Gastroesophageal sphincter (tissue), 4 donors: ENCODE results near the gene CELSR2. TPM values are rescaled to one million over a fixed set of nuclear protein-coding genes. Genes with fewer than 3 reads are reported as not detected.

Experiments used
- ATAC-seq: fragments of 150-250 bp; one replicate; pipeline ENCODE4 v1.9.1; 2016; ENCODE audit warnings: mild to moderate bottlenecking, moderate library complexity
- H3K27ac ChIP-seq, 4 donors: fragments of 200-600 bp; sonication (generic) in 3 of 4; 1 replicate in 3 of 4; 2 replicates in 1 of 4; pipeline ENCODE4 v1.5.1; 2016 to 2019
- H3K27me3 ChIP-seq: fragments of 200-600 bp; sonication (generic); one replicate; pipeline ENCODE4 v1.5.1; 2019
- H3K36me3 ChIP-seq, 2 donors: fragments of 200-600 bp; sonication (generic); one replicate each; pipeline ENCODE4 v1.5.1; 2019; ENCODE audit warnings: control low read depth in 1 of 2
- H3K4me1 ChIP-seq, 3 donors: fragments of 200-600 bp; sonication (generic); 1 replicate in 2 of 3; 2 replicates in 1 of 3; pipeline ENCODE4 v1.5.1; 2016 to 2019; ENCODE audit warnings: control low read depth in 2 of 3
- H3K4me3 ChIP-seq, 2 donors: fragments of 200-600 bp; sonication (generic); one replicate each; pipeline ENCODE4 v1.5.1; 2019; ENCODE audit warnings: mild to moderate bottlenecking in 1 of 2, moderate library complexity in 1 of 2
- H3K9me3 ChIP-seq, 3 donors: fragments of 200-600 bp; sonication (generic); one replicate each; pipeline ENCODE4 v1.5.1; 2017 to 2019; ENCODE audit warnings: control low read depth in 2 of 3
- EP300 ChIP-seq: sonication (generic); formaldehyde crosslinking; IDR thresholded peaks from one replicate; pipeline ENCODE4 v1.6.1; 2017; ENCODE audit warnings: antibody characterized with exemption, mild to moderate bottlenecking
- POLR2A ChIP-seq, 2 donors: fragments of 450-650 bp; IDR thresholded peaks; one replicate each; pipeline ENCODE4 v1.6.1; 2017; ENCODE audit warnings: antibody characterized with exemption in 2 of 2, mild to moderate bottlenecking in 2 of 2, moderate library complexity in 1 of 2
- POLR2AphosphoS5 ChIP-seq: sonication (generic); formaldehyde crosslinking; IDR thresholded peaks from one replicate; pipeline ENCODE4 v1.6.1; 2017; ENCODE audit warnings: antibody characterized with exemption
- WGBS, 2 donors: methylation state at CpG; one replicate each; pipeline ENCODE4 v1.1.5; 2018; ENCODE audit warnings: low coverage in 1 of 2; 5-methylcytosine and 5-hydroxymethylcytosine counted together
- total RNA-seq, 4 donors: library from RNA; depleted of rRNA; stranded (reverse); fragments of >200 nt; gene quantifications; one replicate each; pipeline ENCODE4 v1.1.0, GENCODE V29; 2016
- TF ChIP-seq, protein P1 (sequence below), 4 experiments: fragments of 200-600 bp in 2 of 4; fragments of 450-650 bp in 2 of 4; sonication (generic) in 1 of 4; IDR thresholded peaks; one replicate each; pipeline ENCODE4 v1.5.1; 2017 to 2019; ENCODE audit warnings: antibody characterized with exemption in 4 of 4, mild to moderate bottlenecking in 2 of 4, moderate library complexity in 2 of 4

Gene CELSR2, protein sequence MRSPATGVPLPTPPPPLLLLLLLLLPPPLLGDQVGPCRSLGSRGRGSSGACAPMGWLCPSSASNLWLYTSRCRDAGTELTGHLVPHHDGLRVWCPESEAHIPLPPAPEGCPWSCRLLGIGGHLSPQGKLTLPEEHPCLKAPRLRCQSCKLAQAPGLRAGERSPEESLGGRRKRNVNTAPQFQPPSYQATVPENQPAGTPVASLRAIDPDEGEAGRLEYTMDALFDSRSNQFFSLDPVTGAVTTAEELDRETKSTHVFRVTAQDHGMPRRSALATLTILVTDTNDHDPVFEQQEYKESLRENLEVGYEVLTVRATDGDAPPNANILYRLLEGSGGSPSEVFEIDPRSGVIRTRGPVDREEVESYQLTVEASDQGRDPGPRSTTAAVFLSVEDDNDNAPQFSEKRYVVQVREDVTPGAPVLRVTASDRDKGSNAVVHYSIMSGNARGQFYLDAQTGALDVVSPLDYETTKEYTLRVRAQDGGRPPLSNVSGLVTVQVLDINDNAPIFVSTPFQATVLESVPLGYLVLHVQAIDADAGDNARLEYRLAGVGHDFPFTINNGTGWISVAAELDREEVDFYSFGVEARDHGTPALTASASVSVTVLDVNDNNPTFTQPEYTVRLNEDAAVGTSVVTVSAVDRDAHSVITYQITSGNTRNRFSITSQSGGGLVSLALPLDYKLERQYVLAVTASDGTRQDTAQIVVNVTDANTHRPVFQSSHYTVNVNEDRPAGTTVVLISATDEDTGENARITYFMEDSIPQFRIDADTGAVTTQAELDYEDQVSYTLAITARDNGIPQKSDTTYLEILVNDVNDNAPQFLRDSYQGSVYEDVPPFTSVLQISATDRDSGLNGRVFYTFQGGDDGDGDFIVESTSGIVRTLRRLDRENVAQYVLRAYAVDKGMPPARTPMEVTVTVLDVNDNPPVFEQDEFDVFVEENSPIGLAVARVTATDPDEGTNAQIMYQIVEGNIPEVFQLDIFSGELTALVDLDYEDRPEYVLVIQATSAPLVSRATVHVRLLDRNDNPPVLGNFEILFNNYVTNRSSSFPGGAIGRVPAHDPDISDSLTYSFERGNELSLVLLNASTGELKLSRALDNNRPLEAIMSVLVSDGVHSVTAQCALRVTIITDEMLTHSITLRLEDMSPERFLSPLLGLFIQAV (N-terminal part only)
- total RNA-seq = 10 to 100 TPM in 2 of 4 donors, 1 to 10 TPM in 2; 5.7 to 18.6 (median 9.1) TPM

DNA sequence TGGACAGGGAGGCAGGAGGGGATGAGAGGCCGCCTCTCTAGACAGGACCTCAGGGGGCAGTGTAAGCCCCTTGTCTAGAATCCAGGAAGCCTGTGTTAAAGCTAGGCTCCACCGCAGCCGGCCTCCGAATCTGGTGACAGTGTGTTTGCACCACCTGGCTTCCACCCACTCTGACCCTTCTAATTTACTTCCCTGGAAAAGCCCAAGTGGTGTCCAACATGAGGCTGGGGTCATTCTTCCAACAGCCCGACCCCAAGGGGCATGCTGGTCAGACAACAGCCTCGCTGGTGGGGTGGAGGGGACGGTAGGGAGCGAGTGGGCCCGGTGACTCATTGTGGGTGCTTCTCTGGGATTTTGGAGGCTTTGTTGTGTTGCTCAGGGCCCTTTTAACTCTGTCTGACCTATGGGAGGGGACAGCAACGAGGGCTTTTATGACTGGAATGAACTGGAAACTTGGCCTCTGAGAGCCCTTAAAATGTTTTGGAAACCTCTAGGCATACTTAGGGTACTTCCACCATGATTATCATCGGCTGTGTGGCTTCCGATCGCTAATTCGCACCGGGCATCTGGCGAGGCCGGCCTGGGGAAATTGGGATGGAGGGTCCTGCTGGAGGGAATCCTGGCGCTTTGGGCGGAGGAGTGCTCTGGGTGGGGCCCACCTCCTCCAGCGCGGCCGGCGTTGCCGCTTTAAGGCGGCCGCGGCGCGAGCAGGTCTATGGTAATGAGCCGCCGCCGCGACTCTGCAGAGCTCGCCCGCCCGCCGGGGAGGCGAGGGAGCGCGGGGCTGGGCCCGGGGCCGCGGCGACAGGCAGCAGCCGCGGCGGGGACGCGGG lies at the start of gene CELSR2:
CELSR2 (plus strand) TSS at position 743 of the 833 bp plus-strand sequence. CDS start 541 bp downstream, outside the sequence.
- H3K27ac ChIP-seq = peak within 1 kb of the TSS in 3 of 4 donors; percentile 63 to 70 (median 68)
- ATAC-seq = peak; percentile 62
- 0 to 66% methylated on average over 1 to 5 of the region's 49 CpGs for WGBS, 2 donors

DNA sequence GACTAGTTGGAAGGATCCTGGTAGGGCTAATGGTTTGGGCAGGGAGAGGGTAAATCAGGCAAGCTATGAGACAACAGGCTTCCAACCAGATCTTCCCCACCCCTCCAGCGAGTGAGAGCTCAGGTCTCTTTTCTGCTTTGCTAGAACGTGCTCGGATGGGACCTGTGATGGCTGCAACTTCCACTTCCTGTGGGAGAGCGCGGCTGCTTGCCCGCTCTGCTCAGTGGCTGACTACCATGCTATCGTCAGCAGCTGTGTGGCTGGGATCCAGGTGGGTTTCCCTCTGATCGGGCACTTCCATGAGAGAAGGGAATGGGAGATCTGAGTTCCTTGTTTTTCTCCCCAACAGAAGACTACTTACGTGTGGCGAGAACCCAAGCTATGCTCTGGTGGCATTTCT lies 49.6 kb upstream of the CELSR2 start:
- TF ChIP-seq EP300 = no peak
- TF ChIP-seq, protein P1, sequence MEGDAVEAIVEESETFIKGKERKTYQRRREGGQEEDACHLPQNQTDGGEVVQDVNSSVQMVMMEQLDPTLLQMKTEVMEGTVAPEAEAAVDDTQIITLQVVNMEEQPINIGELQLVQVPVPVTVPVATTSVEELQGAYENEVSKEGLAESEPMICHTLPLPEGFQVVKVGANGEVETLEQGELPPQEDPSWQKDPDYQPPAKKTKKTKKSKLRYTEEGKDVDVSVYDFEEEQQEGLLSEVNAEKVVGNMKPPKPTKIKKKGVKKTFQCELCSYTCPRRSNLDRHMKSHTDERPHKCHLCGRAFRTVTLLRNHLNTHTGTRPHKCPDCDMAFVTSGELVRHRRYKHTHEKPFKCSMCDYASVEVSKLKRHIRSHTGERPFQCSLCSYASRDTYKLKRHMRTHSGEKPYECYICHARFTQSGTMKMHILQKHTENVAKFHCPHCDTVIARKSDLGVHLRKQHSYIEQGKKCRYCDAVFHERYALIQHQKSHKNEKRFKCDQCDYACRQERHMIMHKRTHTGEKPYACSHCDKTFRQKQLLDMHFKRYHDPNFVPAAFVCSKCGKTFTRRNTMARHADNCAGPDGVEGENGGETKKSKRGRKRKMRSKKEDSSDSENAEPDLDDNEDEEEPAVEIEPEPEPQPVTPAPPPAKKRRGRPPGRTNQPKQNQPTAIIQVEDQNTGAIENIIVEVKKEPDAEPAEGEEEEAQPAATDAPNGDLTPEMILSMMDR (IDR thresholded peaks at IDR 0.05) = no peak
- no peak for TF ChIP-seq POLR2A (IDR thresholded peaks at IDR 0.05)
- Histone ChIP-seq H3K27me3 (no peaks in the 10 kb centered on the region), H3K4me1 (peaks cover 0 to 10% (median 3%) of the 10 kb centered on the region in 3 donors), H3K4me3 (no peak overlapping the region), H3K36me3 (no peaks in the 10 kb centered on the region), H3K9me3 (no peaks in the 10 kb centered on the region), H3K27ac (no peak overlapping the region)
- 84% methylated on average over 5 of the region's 10 CpGs; no CpG with 5 or more reads in 1 of the 2 donors for WGBS, 2 donors
- no peak for ATAC-seq

More for the DNA sequence above, at the start of gene CELSR2:
- Histone ChIP-seq H3K4me1 (peaks cover 0 to 45% (median 14%) of the 10 kb centered on the region in 3 donors), H3K9me3 (no peaks in the 10 kb centered on the region), H3K4me3 (peak within 1 kb of the TSS; percentile 39 to 82), H3K27me3 (peaks cover 6% of the 10 kb centered on the region), H3K36me3 (no peaks in the 10 kb centered on the region)
- TF ChIP-seq POLR2AphosphoS5 = no peak
- peak in 1 of 2 donors; percentile 5 for TF ChIP-seq POLR2A (IDR thresholded peaks at IDR 0.05)
- TF ChIP-seq, protein P1 (IDR thresholded peaks at IDR 0.05) = no peak
- TF ChIP-seq EP300 = no peak

DNA sequence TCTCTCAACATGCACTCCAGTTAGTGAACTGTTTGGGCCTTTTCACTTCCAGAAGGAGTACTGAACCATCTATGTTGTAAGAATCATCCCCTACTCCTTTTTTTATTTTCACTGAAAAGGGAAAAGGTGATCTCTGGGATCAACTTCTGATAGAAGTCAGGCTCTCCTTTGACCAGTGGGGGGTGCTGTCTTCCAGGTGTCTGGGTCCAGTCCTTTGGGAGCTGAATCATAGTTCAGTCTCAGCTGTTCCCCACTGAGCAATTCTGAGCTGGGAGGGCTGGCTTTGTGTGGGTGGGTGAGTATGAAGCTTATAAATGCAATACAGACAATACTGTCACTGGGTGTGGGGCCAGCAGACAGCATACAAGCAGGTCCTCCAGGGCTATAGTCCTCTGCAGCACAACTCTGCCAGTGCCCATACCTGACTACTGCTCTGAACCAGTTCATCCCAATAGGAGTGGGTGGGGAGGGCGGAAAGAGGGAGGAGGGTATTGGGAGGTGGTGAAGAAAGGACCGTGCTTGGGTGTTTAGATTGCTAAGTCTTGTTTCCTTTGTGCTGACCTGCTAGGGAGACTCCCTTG lies 48.1 kb upstream of the CELSR2 start:
- TF ChIP-seq POLR2AphosphoS5 = no peak
- TF ChIP-seq, protein P1 (IDR thresholded peaks at IDR 0.05) = peak in 3 of 4 experiments; percentile 18 to 45 (median 38)
- no peak overlapping the region for H3K4me3 ChIP-seq
- WGBS, 2 donors = 40 to 75% methylated on average over 1 to 2 of the region's 2 CpGs
- H3K4me1 ChIP-seq = peaks cover 0 to 10% (median 3%) of the 10 kb centered on the region in 3 donors
- ATAC-seq = no peak
- no peaks in the 10 kb centered on the region for H3K36me3 ChIP-seq
- H3K27me3 ChIP-seq = no peaks in the 10 kb centered on the region
- H3K27ac ChIP-seq = no peak overlapping the region
- H3K9me3 ChIP-seq = no peaks in the 10 kb centered on the region

DNA sequence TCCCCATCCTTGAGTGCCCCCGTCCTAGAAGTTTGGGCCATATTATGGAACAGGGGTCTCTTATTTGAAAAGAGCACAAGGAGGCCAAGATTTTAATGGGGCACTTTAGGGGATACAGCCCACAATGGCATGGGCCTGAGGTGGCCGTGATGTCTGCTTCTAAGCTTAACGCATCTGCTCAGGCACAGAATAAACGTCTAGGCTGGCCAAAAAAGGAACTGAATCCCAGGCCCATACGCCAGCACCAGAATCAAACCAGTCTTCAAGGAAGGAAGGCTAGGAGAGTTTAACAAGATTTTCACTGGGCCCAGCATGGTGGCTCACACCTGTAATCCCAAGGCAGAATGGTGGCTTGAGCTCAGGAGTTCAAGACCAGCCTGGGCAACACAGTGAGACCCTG lies 44.9 kb upstream of the CELSR2 start:
- ATAC-seq = no peak
- H3K9me3 ChIP-seq = no peaks in the 10 kb centered on the region

More for the DNA sequence above, 44.9 kb upstream of the CELSR2 start:
- Histone ChIP-seq H3K4me3 (no peak overlapping the region), H3K27me3 (no peaks in the 10 kb centered on the region), H3K27ac (no peak overlapping the region), H3K4me1 (no peaks in the 10 kb centered on the region), H3K36me3 (no peaks in the 10 kb centered on the region)
- TF ChIP-seq, protein P1 (IDR thresholded peaks at IDR 0.05) = no peak
- TF ChIP-seq POLR2AphosphoS5 (no peak), POLR2A (IDR thresholded peaks at IDR 0.05) (no peak), EP300 (no peak)
- 68 to 80% methylated on average over 2 to 3 of the region's 5 CpGs for WGBS, 2 donors
